Endothelial cell of umbilical vein (primary cell): ENCODE measurements around the gene SSX2IP. TPM values are rescaled to one million over a fixed set of nuclear protein-coding genes. Genes with fewer than 3 reads are reported as not detected.

Experiments used
- BruUV-seq: library from RNA; stranded (reverse); fragments of 400-500 nt; replicated peaks from 2 replicates; lab custom pipeline; 2021; lab: Mats Ljungman, UMichigan
- CTCF ChIA-PET: fragments of 300-600, 350-600 bp; sonication (Branson Sonifier 250); formaldehyde crosslinking; loops from one replicate; lab custom pipeline; 2021; ENCODE audit warnings: antibody characterized with exemption, inconsistent platforms; lab: Charles Lee
- POLR2A ChIA-PET: fragments of 300-600, 350-600 bp; sonication (Branson Sonifier 250); formaldehyde crosslinking; loops from one replicate; lab custom pipeline; 2021; ENCODE audit warnings: antibody characterized with exemption, inconsistent platforms; lab: Charles Lee
- DNase-seq: peaks from one replicate; pipeline ENCODE4 v3.0.0-alpha.2; 2011; ENCODE audit warnings: low read depth, low spot score
- FAIRE-seq: peaks from 2 replicates; lab custom pipeline; 2011; peaks lifted over from hg19 to GRCh38; lab: Jason Lieb, UNC
- H2AFZ ChIP-seq: 2 replicates; pipeline ENCODE4 v1.6.0; 2012; ENCODE audit warnings: low read depth, low read length, control low read depth, inconsistent platforms
- H3K27ac ChIP-seq: 2 replicates; pipeline ENCODE4 v1.5.1; 2011; ENCODE audit warnings: low read depth, mild to moderate bottlenecking, control low read depth, low read length, moderate library complexity; ENCODE audit not compliant: insufficient read depth
- H3K27me3 ChIP-seq, 2 experiments: 2 replicates each; pipeline versions ENCODE4 v1.6.0 to v1.6.1; 2011; ENCODE audit warnings: low read length in 2 of 2, mixed read lengths in 1 of 2; ENCODE audit not compliant: control insufficient read depth in 2 of 2, insufficient read depth in 2 of 2
- H3K36me3 ChIP-seq, 2 experiments: 2 replicates in 1 of 2; 3 replicates in 1 of 2; pipeline ENCODE4 v1.5.1; 2011; ENCODE audit warnings: low read length in 2 of 2, mild to moderate bottlenecking in 1 of 2, moderate library complexity in 1 of 2; ENCODE audit not compliant: control insufficient read depth in 2 of 2, insufficient read depth in 2 of 2; ENCODE audit errors: extremely low read depth in 1 of 2
- H3K4me1 ChIP-seq: 3 replicates; pipeline ENCODE4 v1.5.1; 2011; ENCODE audit warnings: mild to moderate bottlenecking, low read length; ENCODE audit not compliant: control insufficient read depth, insufficient read depth; ENCODE audit errors: extremely low read depth
- H3K4me2 ChIP-seq: 2 replicates; pipeline ENCODE4 v1.6.1; 2011; ENCODE audit warnings: low read length, control low read depth, mixed read lengths; ENCODE audit not compliant: insufficient read depth
- H3K4me3 ChIP-seq, 3 experiments: fragments of 200-600 bp in 1 of 3; sonication (generic), shearing (Covaris generic) in 1 of 3; replicated peaks in 1 of 3; 2 replicates each; pipeline ENCODE4 v1.5.1; 2011 to 2016; ENCODE audit warnings: control low read depth in 3 of 3, low read length in 3 of 3, mild to moderate bottlenecking in 2 of 3, inconsistent platforms in 1 of 3, low read depth in 1 of 3, moderate library complexity in 1 of 3; ENCODE audit not compliant: insufficient read depth in 1 of 3
- H3K79me2 ChIP-seq: 2 replicates; pipeline ENCODE4 v1.6.0; 2012; ENCODE audit warnings: low read length, inconsistent platforms; ENCODE audit not compliant: control insufficient read depth, insufficient read depth
- H3K9ac ChIP-seq: replicated peaks from 2 replicates; pipeline ENCODE3; 2011; ENCODE audit warnings: low read length, control low read depth; ENCODE audit not compliant: insufficient read depth; ENCODE audit errors: extremely low read depth
- H3K9me1 ChIP-seq: replicated peaks from 3 replicates; pipeline ENCODE4 v1.6.0; 2011; ENCODE audit warnings: mild to moderate bottlenecking, low read length; ENCODE audit not compliant: control insufficient read depth, insufficient read depth; ENCODE audit errors: extremely low read depth
- H3K9me3 ChIP-seq: replicated peaks from 2 replicates; pipeline ENCODE4 v1.5.1; 2012; ENCODE audit warnings: low read length, inconsistent platforms; ENCODE audit not compliant: control insufficient read depth, insufficient read depth
- H4K20me1 ChIP-seq: replicated peaks from 2 replicates; pipeline ENCODE3; 2011; ENCODE audit warnings: mild to moderate bottlenecking, low read length; ENCODE audit not compliant: control insufficient read depth, insufficient read depth; ENCODE audit errors: extremely low read depth
- CTCF ChIP-seq, 2 donors: IDR thresholded peaks; 1 replicate in 1 of 2; 2 replicates in 1 of 2; pipeline ENCODE4 v1.5.1; 2011; ENCODE audit warnings: low read length in 2 of 2, mild to moderate bottlenecking in 2 of 2, moderate library complexity in 2 of 2, control low read depth in 1 of 2, inconsistent platforms in 1 of 2, low read depth in 1 of 2; ENCODE audit not compliant: insufficient read depth in 1 of 2; ENCODE audit errors: extremely low read depth in 1 of 2
- EZH2 ChIP-seq: IDR thresholded peaks from 2 replicates; pipeline ENCODE4 v1.6.1; 2012; ENCODE audit warnings: borderline replicate concordance, low read depth, mild to moderate bottlenecking, moderate library complexity, low read length, inconsistent platforms; ENCODE audit not compliant: severe bottlenecking
- FOS ChIP-seq: IDR thresholded peaks from 2 replicates; pipeline ENCODE4 v1.6.1; 2011; ENCODE audit warnings: mild to moderate bottlenecking, low read length, moderate library complexity, borderline replicate concordance; ENCODE audit not compliant: insufficient read depth
- GATA2 ChIP-seq: IDR thresholded peaks from 2 replicates; pipeline ENCODE4 v1.7.0; 2011; ENCODE audit warnings: low read depth, mild to moderate bottlenecking, moderate library complexity, mixed read lengths, low read length; ENCODE audit not compliant: insufficient read length, insufficient read depth
- JUN ChIP-seq: IDR thresholded peaks from 2 replicates; pipeline ENCODE4 v1.6.1; 2011; ENCODE audit warnings: borderline replicate concordance, low read depth; ENCODE audit not compliant: insufficient read length, insufficient read depth
- MAX ChIP-seq: IDR thresholded peaks from 2 replicates; pipeline ENCODE4 v1.6.1; 2011; ENCODE audit not compliant: insufficient read depth, insufficient read length
- MYC ChIP-seq: IDR thresholded peaks from one replicate; pipeline ENCODE4 v1.6.1; 2011; ENCODE audit warnings: mild to moderate bottlenecking, low read depth, low read length
- POLR2A ChIP-seq: IDR thresholded peaks from 2 replicates; pipeline ENCODE4 v1.6.1; 2012; ENCODE audit warnings: low read depth, mild to moderate bottlenecking, control low read depth, low read length
- POLR2AphosphoS5 ChIP-seq: IDR thresholded peaks from 2 replicates; pipeline ENCODE4 v1.6.1; 2012; ENCODE audit warnings: low read depth, mild to moderate bottlenecking, control low read depth, low read length, moderate library complexity; ENCODE audit not compliant: insufficient read depth
- dilution Hi-C: fragments of 300-500 bp; cut with MboI; formaldehyde crosslinking; loops from one replicate; pipeline ENCODE4 v1.15.0; 2019; ENCODE audit warnings: low sequenced_read_pairs; ENCODE audit not compliant: extremely low pct_ligation_motif_present
- intact Hi-C: fragments of 100-400 bp; cut with micrococcal nuclease; formaldehyde crosslinking; loops from one replicate; pipeline ENCODE4 v1.10.0; 2022
- polyA plus RNA-seq, 4 experiments: library from polyadenylated mRNA; depleted of rRNA in 3 of 4; stranded (reverse) in 3 of 4; unstranded in 1 of 4; fragments of >200 nt; gene quantifications; 2 replicates each; pipeline versions ENCODE4 v1.2.1 to v1.2.3, GENCODE V29; 2011 to 2012; ENCODE audit warnings: missing spikeins in 1 of 4
- total RNA-seq: library from RNA; stranded (reverse); gene quantifications from 2 replicates; pipeline ENCODE4 v1.2.3, GENCODE V29; 2021

SSX2IP gene
- total and polyA plus RNA-seq, 2 donors (not counting 3 experiments of a cell fraction or from before 2014, with no cell fraction given) = 0.77 to 8.4 TPM

- no peak overlapping the region for H3K27ac ChIP-seq
- H4K20me1 ChIP-seq = no peaks in the 10 kb centered on the region
- ChIA-PET POLR2A (no interaction called here), CTCF (interaction anchor here (1.0 kb wide), 1 partner anchor 9 kb away, joined by 3 read pairs; no protein-coding TSS in a partner anchor)
- BruUV-seq = no TSS peak
- DNase-seq = no peak
- no peaks in the 10 kb centered on the region for H3K9me3 ChIP-seq
- no peak overlapping the region for H3K4me2 ChIP-seq
- no peaks in the 10 kb centered on the region for H3K36me3 ChIP-seq
- no peak for TF ChIP-seq FOS
- TF ChIP-seq MAX = no peak
- TF ChIP-seq POLR2AphosphoS5 = no peak
- TF ChIP-seq CTCF (IDR thresholded peaks at IDR 0.05; ENCODE audit: extremely low read depth in 1 of 2, insufficient read depth in 1 of 2, low read depth in 1 of 2, low read length in 2 of 2) = no peak
- TF ChIP-seq EZH2 = no peak
- no peak for TF ChIP-seq POLR2A
- TF ChIP-seq MYC = no peak
- TF ChIP-seq JUN = no peak
- no peak for TF ChIP-seq GATA2
- no peaks in the 10 kb centered on the region for H3K9me1 ChIP-seq
- H2AFZ ChIP-seq = no peak overlapping the region
- no peaks in the 10 kb centered on the region for H3K79me2 ChIP-seq
- peaks cover 2% of the 10 kb centered on the region in 2 experiments for H3K27me3 ChIP-seq
- no peaks in the 10 kb centered on the region for H3K4me1 ChIP-seq
- H3K9ac ChIP-seq = no peak overlapping the region
- no peak overlapping the region for H3K4me3 ChIP-seq
- intact Hi-C loops = no loop called here
- no peak for FAIRE-seq
- dilution Hi-C loops = no loop called here
Observed at GRCh38 chr1:84721152-84721551, 30.9 kb upstream of the SSX2IP start.
